SU-DHL-6 (cell line): ENCODE data around the gene CLSTN2.

Experiments
- H2AFZ ChIP-seq: fragments of 200-600 bp; sonication (generic); 2 replicates; pipeline ENCODE4 v1.6.1; 2014; ENCODE audit warnings: low read depth, mild to moderate bottlenecking, moderate library complexity, mixed read lengths, antibody characterized with exemption, low read length; ENCODE audit not compliant: severe bottlenecking
- H3F3A ChIP-seq: fragments of 200-600 bp; shearing (Covaris generic); 2 replicates; pipeline ENCODE4 v1.6.0; 2016; ENCODE audit warnings: antibody characterized with exemption, mild to moderate bottlenecking; ENCODE audit not compliant: insufficient read depth
- H3K27ac ChIP-seq: fragments of 200-600 bp; sonication (generic); 2 replicates; pipeline ENCODE4 v1.5.1; 2016; ENCODE audit warnings: low read depth, mild to moderate bottlenecking, low read length, moderate library complexity, mixed read lengths
- H3K27me3 ChIP-seq: fragments of 200-600 bp; sonication (generic), shearing (Covaris generic); 2 replicates; pipeline ENCODE4 v1.6.0; 2014; ENCODE audit warnings: mild to moderate bottlenecking, low read length
- H3K36me3 ChIP-seq: fragments of 200-600 bp; sonication (generic); 2 replicates; pipeline ENCODE4 v1.6.1; 2014; ENCODE audit warnings: mild to moderate bottlenecking, low read length, mixed read lengths
- H3K4me2 ChIP-seq: fragments of 300-600, 200-600 bp; shearing (Covaris generic), sonication (generic); 2 replicates; pipeline ENCODE4 v1.6.0; 2014; ENCODE audit warnings: low read length, low read depth, mild to moderate bottlenecking; ENCODE audit not compliant: poor library complexity, severe bottlenecking
- H3K4me3 ChIP-seq: fragments of 200-600 bp; sonication (generic); 2 replicates; pipeline ENCODE4 v1.5.1; 2014; ENCODE audit warnings: antibody characterized with exemption, low read length, mild to moderate bottlenecking, mixed read lengths; ENCODE audit not compliant: insufficient read depth, poor library complexity, severe bottlenecking
- H3K79me2 ChIP-seq: fragments of 200-600 bp; sonication (generic); 2 replicates; pipeline ENCODE4 v1.6.1; 2014; ENCODE audit warnings: mild to moderate bottlenecking, low read length, moderate library complexity; ENCODE audit not compliant: insufficient read depth
- H3K9ac ChIP-seq: fragments of 200-600 bp; sonication (generic); 2 replicates; pipeline ENCODE4 v1.7.0; 2014; ENCODE audit warnings: mild to moderate bottlenecking, low read length
- H3K9me2 ChIP-seq: fragments of 200-600 bp; sonication (generic); replicated peaks from 2 replicates; pipeline ENCODE4 v1.6.1; 2014; ENCODE audit warnings: low read length; ENCODE audit not compliant: insufficient read depth
- H3K9me3 ChIP-seq: fragments of 200-600 bp; sonication (generic); 2 replicates; pipeline ENCODE4 v1.6.1; 2014; ENCODE audit warnings: low read length, mixed read lengths; ENCODE audit not compliant: insufficient read depth
- H4K20me1 ChIP-seq: fragments of 200-600 bp; sonication (generic); 2 replicates; pipeline ENCODE4 v1.6.1; 2014; ENCODE audit warnings: low read depth, mild to moderate bottlenecking, antibody characterized with exemption, low read length, moderate library complexity, mixed read lengths
- EZH2phosphoT487 ChIP-seq: fragments of 200-600 bp; sonication (generic), shearing (Covaris generic); conservative IDR thresholded peaks from 2 replicates; pipeline ENCODE4 v1.6.1; 2018; ENCODE audit warnings: mild to moderate bottlenecking, antibody characterized with exemption, low read length, moderate library complexity, mixed read lengths
- TF ChIP-seq, protein P1 (sequence below): fragments of 200-600 bp; sonication (generic); IDR thresholded peaks from one replicate; pipeline ENCODE4 v1.5.1; 2017; ENCODE audit warnings: antibody characterized with exemption, mild to moderate bottlenecking, low read length, moderate library complexity; ENCODE audit not compliant: insufficient read depth, poor library complexity, severe bottlenecking

Gene CLSTN2

DNA sequence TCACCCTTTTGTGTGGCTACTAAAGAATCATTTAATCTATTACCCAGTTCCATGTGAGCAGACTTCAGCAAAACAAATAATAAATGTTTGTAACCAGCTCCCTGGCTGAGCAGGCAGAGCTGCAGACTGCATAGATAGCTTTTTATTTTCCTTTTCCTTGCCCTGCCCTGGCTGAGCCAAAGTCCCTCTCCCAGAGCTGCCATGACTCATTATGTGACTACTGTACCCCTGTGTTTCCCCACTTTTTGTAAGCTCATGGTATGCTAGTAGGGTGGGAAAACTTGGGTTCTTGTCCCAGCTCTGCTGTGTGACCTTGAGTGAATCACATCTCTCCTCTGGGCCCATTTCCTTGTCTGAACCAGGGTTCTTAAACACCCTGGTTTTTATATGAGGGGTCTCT, 127.5 kb downstream of the CLSTN2 start:
- H3K79me2 ChIP-seq: no peaks in the 10 kb centered on the region
- no peaks in the 10 kb centered on the region for H3K27me3 ChIP-seq
- no peak overlapping the region for H3K4me2 ChIP-seq
- H3K9me3 ChIP-seq: no peaks in the 10 kb centered on the region
- TF ChIP-seq EZH2phosphoT487: no peak
- TF ChIP-seq, protein P1, sequence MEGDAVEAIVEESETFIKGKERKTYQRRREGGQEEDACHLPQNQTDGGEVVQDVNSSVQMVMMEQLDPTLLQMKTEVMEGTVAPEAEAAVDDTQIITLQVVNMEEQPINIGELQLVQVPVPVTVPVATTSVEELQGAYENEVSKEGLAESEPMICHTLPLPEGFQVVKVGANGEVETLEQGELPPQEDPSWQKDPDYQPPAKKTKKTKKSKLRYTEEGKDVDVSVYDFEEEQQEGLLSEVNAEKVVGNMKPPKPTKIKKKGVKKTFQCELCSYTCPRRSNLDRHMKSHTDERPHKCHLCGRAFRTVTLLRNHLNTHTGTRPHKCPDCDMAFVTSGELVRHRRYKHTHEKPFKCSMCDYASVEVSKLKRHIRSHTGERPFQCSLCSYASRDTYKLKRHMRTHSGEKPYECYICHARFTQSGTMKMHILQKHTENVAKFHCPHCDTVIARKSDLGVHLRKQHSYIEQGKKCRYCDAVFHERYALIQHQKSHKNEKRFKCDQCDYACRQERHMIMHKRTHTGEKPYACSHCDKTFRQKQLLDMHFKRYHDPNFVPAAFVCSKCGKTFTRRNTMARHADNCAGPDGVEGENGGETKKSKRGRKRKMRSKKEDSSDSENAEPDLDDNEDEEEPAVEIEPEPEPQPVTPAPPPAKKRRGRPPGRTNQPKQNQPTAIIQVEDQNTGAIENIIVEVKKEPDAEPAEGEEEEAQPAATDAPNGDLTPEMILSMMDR: no peak
- no peak overlapping the region for H2AFZ ChIP-seq
- H3F3A ChIP-seq: no peaks in the 10 kb centered on the region
- H3K27ac ChIP-seq: no peak overlapping the region
- H4K20me1 ChIP-seq: no peaks in the 10 kb centered on the region
- H3K36me3 ChIP-seq: no peaks in the 10 kb centered on the region
- no peaks in the 10 kb centered on the region for H3K9me2 ChIP-seq
- H3K4me3 ChIP-seq: no peak overlapping the region
- H3K9ac ChIP-seq: no peak overlapping the region

DNA sequence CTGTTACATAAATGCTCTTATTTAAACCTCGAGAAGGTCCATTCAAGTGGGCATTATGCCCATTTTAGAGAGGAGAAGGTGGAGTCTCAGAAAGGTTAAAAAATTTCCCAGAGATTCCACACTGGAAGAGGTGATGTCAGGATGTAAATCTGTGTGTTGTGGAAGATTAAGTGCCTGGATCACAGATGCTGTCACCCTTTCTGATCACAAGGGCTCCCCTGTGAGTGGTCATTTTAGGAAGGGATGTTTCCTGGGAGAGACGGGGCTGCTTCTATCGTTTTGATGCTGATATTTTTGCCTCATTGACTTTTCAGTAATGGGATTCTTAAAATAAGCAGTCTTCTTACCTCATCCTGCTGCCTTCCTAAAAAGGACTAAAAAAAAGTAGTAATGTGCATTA, 132.5 kb downstream of the CLSTN2 start:
- H3K9me3 ChIP-seq: no peaks in the 10 kb centered on the region
- no peaks in the 10 kb centered on the region for H3F3A ChIP-seq
- no peak overlapping the region for H3K4me2 ChIP-seq
- H4K20me1 ChIP-seq: no peaks in the 10 kb centered on the region
- H3K9ac ChIP-seq: no peak overlapping the region
- TF ChIP-seq, protein P1: no peak
- no peak for TF ChIP-seq EZH2phosphoT487
- no peaks in the 10 kb centered on the region for H3K27me3 ChIP-seq
- no peaks in the 10 kb centered on the region for H3K79me2 ChIP-seq
- H3K27ac ChIP-seq: no peak overlapping the region
- no peaks in the 10 kb centered on the region for H3K9me2 ChIP-seq
- H3K36me3 ChIP-seq: no peaks in the 10 kb centered on the region
- H3K4me3 ChIP-seq: no peak overlapping the region
- H2AFZ ChIP-seq: no peak overlapping the region

DNA sequence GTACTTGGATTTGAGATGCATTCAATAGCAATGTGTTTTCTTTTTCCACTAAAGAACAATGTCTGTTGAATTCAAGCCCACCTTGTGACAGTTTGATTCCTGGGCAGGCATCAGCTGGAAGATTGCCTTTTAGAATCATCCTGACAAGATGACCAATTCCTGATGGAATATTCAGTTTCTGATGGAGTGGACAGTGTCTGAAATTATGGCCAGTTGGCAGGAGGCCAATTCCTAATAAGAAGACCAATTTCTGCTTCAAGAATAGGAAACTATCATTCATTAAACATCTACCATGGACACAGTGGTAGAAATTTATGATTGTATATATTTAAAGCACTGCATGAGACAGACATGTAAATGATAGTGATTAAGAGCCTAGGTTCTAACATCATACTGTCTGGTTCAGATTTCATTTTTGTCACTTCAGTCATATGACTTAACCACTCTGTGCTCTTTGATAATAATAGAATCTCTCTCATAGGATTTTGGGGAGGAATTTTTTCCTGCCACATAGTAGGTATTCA, 133.6 kb downstream of the CLSTN2 start:
- TF ChIP-seq, protein P1: no peak
- TF ChIP-seq EZH2phosphoT487: no peak
- no peak overlapping the region for H2AFZ ChIP-seq
- no peak overlapping the region for H3K9ac ChIP-seq
- H3K27me3 ChIP-seq: no peaks in the 10 kb centered on the region
- no peaks in the 10 kb centered on the region for H4K20me1 ChIP-seq
- H3K79me2 ChIP-seq: no peaks in the 10 kb centered on the region
- no peaks in the 10 kb centered on the region for H3K9me3 ChIP-seq
- H3K4me2 ChIP-seq: no peak overlapping the region
- H3F3A ChIP-seq: no peaks in the 10 kb centered on the region
- no peaks in the 10 kb centered on the region for H3K9me2 ChIP-seq
- H3K27ac ChIP-seq: no peak overlapping the region
- no peak overlapping the region for H3K4me3 ChIP-seq
- no peaks in the 10 kb centered on the region for H3K36me3 ChIP-seq
